Stimulated activated CD8-positive, alpha-beta memory T cell treated with anti-CD3 and anti-CD28 coated beads, Interleukin-15, amount 100 ng/mL, for 4 hours (primary cell): ENCODE data around the gene PAH.

Experiments used
- DNase-seq, 2 donors: peaks; one replicate each; pipeline ENCODE4 v3.0.0-alpha.2; 2020; ENCODE audit warnings: low read depth in 2 of 2

PAH gene

GRCh38 chr12:102917026-102917787 is at the start of gene PAH:
TSS of gene PAH (minus strand) at chr12:102917244. CDS start at chr12:102917130, 114 bp downstream.
- peak in 1 of 2 donors; percentile 1 for DNase-seq

GRCh38 chr12:102966200-102966863 is 49.3 kb upstream of the PAH start:
- DNase-seq = no peak

GRCh38 chr12:102965281-102966155 is 48.5 kb upstream of the PAH start:
- DNase-seq = no peak

- no peak for DNase-seq
Observed at GRCh38 chr12:102964872-102965271, 47.8 kb upstream of the PAH start.

- DNase-seq = no peak
Observed at GRCh38 chr12:102963796-102964195, 46.8 kb upstream of the PAH start.

GRCh38 chr12:102962986-102963385 is 45.9 kb upstream of the PAH start:
- no peak for DNase-seq

- no peak for DNase-seq
Observed at GRCh38 chr12:102962532-102962931, 45.5 kb upstream of the PAH start.

- DNase-seq = no peak
Observed at GRCh38 chr12:102961466-102961855, 44.4 kb upstream of the PAH start.

GRCh38 chr12:102960766-102961465 is 43.9 kb upstream of the PAH start:
- DNase-seq = no peak

GRCh38 chr12:102959391-102959790 is 42.3 kb upstream of the PAH start:
- DNase-seq = no peak

- DNase-seq = no peak
Observed at GRCh38 chr12:102958830-102959176, 41.8 kb upstream of the PAH start.

- DNase-seq = no peak
Observed at GRCh38 chr12:102958073-102958829, 41.2 kb upstream of the PAH start.

- no peak for DNase-seq
Observed at GRCh38 chr12:102957339-102958050, 40.5 kb upstream of the PAH start, which contains the start of gene ASCL1. TSS of gene ASCL1 (plus strand) at chr12:102957674. CDS start at chr12:102958245, 571 bp downstream.

GRCh38 chr12:102956738-102957327 is 39.8 kb upstream of the PAH start:
- DNase-seq = no peak

- no peak for DNase-seq
Observed at GRCh38 chr12:102955926-102956737, 39.1 kb upstream of the PAH start.

- DNase-seq = no peak
Observed at GRCh38 chr12:102954134-102954533, 37.1 kb upstream of the PAH start.

- DNase-seq = no peak
Observed at GRCh38 chr12:102953221-102953620, 36.2 kb upstream of the PAH start.

- no peak for DNase-seq
Observed at GRCh38 chr12:102951841-102952240, 34.8 kb upstream of the PAH start.
